Measurements from ENCODE around the gene LTBR. TPM values are rescaled to one million over a fixed set of nuclear protein-coding genes. Genes with fewer than 3 reads are reported as not detected.

The LTBR gene
- polyA plus RNA-seq, 2 of the 4 experiments (the other 2 are of a cell fraction), result 57.3 to 110 TPM

DNA sequence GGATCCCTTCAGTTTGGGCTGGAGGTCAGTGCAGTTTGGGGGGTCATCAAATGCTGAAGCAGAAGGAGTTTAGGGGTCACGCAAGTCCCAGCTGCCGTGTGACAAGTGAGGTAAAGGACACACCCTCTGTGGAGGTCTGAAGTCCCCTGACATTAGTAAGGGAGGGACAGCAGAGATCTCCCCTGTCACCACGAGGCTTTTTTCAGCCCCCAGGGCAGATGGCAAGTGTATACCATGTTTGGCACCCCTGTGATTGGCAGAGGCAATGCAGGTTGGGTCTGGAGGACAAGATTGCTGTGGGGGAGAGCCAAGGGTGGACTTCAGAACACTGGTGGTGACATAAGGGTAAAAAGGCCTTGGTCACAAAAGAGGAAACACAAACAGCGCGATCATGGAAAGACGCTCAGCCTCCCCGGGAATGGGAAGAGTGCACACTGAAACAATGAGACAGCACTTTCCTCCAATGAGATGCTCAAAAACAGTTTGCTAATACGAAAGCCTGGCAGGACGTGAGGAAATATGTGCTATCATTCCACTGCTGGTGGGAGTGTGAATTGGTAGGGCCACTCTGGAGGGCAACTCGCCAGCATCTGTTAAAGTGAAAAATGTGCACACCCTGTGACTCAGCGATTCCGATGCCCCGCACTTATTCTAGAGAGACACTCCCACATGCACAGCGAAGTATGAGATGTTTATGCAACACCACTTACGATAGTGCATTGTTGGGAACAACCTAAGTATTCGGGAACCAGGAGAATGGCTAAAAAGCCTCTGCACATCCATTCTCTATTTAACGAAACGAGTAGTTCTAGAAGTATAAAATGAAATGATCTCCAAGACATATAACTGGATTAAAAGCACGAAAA lies 46.4 kb downstream of the LTBR start (continued):
- TF ChIP-seq, protein P1, sequence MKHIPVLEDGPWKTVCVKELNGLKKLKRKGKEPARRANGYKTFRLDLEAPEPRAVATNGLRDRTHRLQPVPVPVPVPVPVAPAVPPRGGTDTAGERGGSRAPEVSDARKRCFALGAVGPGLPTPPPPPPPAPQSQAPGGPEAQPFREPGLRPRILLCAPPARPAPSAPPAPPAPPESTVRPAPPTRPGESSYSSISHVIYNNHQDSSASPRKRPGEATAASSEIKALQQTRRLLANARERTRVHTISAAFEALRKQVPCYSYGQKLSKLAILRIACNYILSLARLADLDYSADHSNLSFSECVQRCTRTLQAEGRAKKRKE (CRISPR knock-in tag; IDR thresholded peaks at IDR 0.05; ENCODE audit: low read depth), result peak; percentile 61
- TF ChIP-seq, protein P2, sequence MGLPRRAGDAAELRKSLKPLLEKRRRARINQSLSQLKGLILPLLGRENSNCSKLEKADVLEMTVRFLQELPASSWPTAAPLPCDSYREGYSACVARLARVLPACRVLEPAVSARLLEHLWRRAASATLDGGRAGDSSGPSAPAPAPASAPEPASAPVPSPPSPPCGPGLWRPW (IDR thresholded peaks at IDR 0.05), result no peak
- TF ChIP-seq, protein P3, sequence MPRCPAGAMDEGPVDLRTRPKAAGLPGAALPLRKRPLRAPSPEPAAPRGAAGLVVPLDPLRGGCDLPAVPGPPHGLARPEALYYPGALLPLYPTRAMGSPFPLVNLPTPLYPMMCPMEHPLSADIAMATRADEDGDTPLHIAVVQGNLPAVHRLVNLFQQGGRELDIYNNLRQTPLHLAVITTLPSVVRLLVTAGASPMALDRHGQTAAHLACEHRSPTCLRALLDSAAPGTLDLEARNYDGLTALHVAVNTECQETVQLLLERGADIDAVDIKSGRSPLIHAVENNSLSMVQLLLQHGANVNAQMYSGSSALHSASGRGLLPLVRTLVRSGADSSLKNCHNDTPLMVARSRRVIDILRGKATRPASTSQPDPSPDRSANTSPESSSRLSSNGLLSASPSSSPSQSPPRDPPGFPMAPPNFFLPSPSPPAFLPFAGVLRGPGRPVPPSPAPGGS (IDR thresholded peaks at IDR 0.05), result peak; percentile 71; the same call in 1 of the 3 replicates
- TF ChIP-seq EHF (CRISPR knock-in tag; IDR thresholded peaks at IDR 0.05), result peak; percentile 91
- TF ChIP-seq, protein P4, sequence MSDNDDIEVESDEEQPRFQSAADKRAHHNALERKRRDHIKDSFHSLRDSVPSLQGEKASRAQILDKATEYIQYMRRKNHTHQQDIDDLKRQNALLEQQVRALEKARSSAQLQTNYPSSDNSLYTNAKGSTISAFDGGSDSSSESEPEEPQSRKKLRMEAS (IDR thresholded peaks at IDR 0.05), result peak; percentile 94
- no peak for TF ChIP-seq CBX8 (IDR thresholded peaks at IDR 0.05)
- peak; percentile 80; the same call in 1 of the 2 replicates for TF ChIP-seq FOXS1 (CRISPR knock-in tag; IDR thresholded peaks at IDR 0.05)
- peak; percentile 82; the same call in 1 of the 2 replicates for TF ChIP-seq GATA3 (IDR thresholded peaks at IDR 0.05; ENCODE audit: borderline replicate concordance)
- TF ChIP-seq RFX5 (IDR thresholded peaks at IDR 0.05), result peak; percentile 48; the same call in 1 of the 2 replicates
- no peak for TF ChIP-seq RCOR1 (IDR thresholded peaks at IDR 0.05; ENCODE audit: low read depth, low read length)
- TF ChIP-seq, protein P5, sequence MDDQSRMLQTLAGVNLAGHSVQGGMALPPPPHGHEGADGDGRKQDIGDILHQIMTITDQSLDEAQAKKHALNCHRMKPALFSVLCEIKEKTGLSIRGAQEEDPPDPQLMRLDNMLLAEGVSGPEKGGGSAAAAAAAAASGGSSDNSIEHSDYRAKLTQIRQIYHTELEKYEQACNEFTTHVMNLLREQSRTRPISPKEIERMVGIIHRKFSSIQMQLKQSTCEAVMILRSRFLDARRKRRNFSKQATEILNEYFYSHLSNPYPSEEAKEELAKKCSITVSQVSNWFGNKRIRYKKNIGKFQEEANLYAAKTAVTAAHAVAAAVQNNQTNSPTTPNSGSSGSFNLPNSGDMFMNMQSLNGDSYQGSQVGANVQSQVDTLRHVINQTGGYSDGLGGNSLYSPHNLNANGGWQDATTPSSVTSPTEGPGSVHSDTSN (IDR thresholded peaks at IDR 0.05), result peak; percentile 28; the same call in 1 of the 2 replicates
- no peak for TF ChIP-seq BHLHE40 (IDR thresholded peaks at IDR 0.05; ENCODE audit: low read depth, low read length)
- TF ChIP-seq CHD2 (IDR thresholded peaks at IDR 0.05; ENCODE audit: low read length, partially characterized antibody), result peak; percentile 22
- TF ChIP-seq, protein P6, sequence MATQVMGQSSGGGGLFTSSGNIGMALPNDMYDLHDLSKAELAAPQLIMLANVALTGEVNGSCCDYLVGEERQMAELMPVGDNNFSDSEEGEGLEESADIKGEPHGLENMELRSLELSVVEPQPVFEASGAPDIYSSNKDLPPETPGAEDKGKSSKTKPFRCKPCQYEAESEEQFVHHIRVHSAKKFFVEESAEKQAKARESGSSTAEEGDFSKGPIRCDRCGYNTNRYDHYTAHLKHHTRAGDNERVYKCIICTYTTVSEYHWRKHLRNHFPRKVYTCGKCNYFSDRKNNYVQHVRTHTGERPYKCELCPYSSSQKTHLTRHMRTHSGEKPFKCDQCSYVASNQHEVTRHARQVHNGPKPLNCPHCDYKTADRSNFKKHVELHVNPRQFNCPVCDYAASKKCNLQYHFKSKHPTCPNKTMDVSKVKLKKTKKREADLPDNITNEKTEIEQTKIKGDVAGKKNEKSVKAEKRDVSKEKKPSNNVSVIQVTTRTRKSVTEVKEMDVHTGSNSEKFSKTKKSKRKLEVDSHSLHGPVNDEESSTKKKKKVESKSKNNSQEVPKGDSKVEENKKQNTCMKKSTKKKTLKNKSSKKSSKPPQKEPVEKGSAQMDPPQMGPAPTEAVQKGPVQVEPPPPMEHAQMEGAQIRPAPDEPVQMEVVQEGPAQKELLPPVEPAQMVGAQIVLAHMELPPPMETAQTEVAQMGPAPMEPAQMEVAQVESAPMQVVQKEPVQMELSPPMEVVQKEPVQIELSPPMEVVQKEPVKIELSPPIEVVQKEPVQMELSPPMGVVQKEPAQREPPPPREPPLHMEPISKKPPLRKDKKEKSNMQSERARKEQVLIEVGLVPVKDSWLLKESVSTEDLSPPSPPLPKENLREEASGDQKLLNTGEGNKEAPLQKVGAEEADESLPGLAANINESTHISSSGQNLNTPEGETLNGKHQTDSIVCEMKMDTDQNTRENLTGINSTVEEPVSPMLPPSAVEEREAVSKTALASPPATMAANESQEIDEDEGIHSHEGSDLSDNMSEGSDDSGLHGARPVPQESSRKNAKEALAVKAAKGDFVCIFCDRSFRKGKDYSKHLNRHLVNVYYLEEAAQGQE (IDR thresholded peaks at IDR 0.05), result no peak
- TF ChIP-seq HOXA7 (CRISPR knock-in tag; IDR thresholded peaks at IDR 0.05), result peak; percentile 85
- TF ChIP-seq JUN (IDR thresholded peaks at IDR 0.05), result peak; percentile 90 to 91

DNA sequence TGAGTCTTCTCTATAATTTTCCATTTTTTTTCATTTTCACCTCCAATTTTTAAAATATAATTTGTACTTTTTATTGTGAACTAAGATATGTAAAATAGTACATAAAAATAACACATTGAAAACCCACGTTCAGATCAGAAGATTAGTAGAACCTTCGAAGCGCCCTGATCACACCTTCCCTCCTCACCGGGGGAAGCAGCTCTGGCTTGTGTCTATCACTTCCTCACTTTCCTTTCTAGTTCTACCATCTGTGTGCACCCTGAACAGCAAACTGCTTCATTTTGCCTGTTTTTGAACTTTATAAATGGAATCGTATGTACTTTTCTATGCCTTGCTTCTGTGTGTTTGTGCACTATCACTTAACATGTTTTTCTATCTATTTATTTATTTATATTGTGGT lies 49.0 kb downstream of the LTBR start:
- no peaks in the 10 kb centered on the region for H3K9me3 ChIP-seq
- H3K4me3 ChIP-seq, result no peak overlapping the region
- WGBS (ENCODE audit: missing lambda C conversion rate), result 95% methylated on average over 5 of the region's 5 CpGs
- no peak for DNase-seq (ENCODE audit: low read depth in 1 of 2, low spot score in 1 of 2)
- FAIRE-seq, result no peak
- ATAC-seq, result no peak
- POLR2A ChIA-PET, result no interaction called here
- peak overlapping the region; percentile 98 to 99; a peak in 5 of 6 replicates for H3K27ac ChIP-seq
- CTCF ChIA-PET, result interaction anchor here (1.3 to 7.4 kb wide), 2 partner anchors 11 to 32 kb away, joined by 4 to 56 read pairs; no protein-coding TSS in a partner anchor
- H3K4me2 ChIP-seq, result no peak overlapping the region
- H3K4me1 ChIP-seq, result peaks cover 28% of the 10 kb centered on the region
- TF ChIP-seq ZC3H11A (IDR thresholded peaks at IDR 0.05) (no peak), ZNF302 (CRISPR knock-in tag; IDR thresholded peaks at IDR 0.05) (no peak), MAZ (IDR thresholded peaks at IDR 0.05; ENCODE audit: borderline replicate concordance, low read depth, low read length) (no peak), PHF8 (IDR thresholded peaks at IDR 0.05; ENCODE audit: borderline replicate concordance, low read depth) (no peak), MAFK (IDR thresholded peaks at IDR 0.05; ENCODE audit: partially characterized antibody) (no peak), FOSB (CRISPR knock-in tag; IDR thresholded peaks at IDR 0.05) (no peak), CHD2 (IDR thresholded peaks at IDR 0.05; ENCODE audit: low read length, partially characterized antibody) (no peak), JUNB (IDR thresholded peaks at IDR 0.05) (no peak), TFCP2L1 (CRISPR knock-in tag; IDR thresholded peaks at IDR 0.05) (no peak), ZFP36 (IDR thresholded peaks at IDR 0.05; ENCODE audit: borderline replicate concordance, partially characterized antibody) (no peak), CBX8 (IDR thresholded peaks at IDR 0.05) (no peak)
- TF ChIP-seq, protein P5 (IDR thresholded peaks at IDR 0.05), result no peak
- TF ChIP-seq, protein P7, sequence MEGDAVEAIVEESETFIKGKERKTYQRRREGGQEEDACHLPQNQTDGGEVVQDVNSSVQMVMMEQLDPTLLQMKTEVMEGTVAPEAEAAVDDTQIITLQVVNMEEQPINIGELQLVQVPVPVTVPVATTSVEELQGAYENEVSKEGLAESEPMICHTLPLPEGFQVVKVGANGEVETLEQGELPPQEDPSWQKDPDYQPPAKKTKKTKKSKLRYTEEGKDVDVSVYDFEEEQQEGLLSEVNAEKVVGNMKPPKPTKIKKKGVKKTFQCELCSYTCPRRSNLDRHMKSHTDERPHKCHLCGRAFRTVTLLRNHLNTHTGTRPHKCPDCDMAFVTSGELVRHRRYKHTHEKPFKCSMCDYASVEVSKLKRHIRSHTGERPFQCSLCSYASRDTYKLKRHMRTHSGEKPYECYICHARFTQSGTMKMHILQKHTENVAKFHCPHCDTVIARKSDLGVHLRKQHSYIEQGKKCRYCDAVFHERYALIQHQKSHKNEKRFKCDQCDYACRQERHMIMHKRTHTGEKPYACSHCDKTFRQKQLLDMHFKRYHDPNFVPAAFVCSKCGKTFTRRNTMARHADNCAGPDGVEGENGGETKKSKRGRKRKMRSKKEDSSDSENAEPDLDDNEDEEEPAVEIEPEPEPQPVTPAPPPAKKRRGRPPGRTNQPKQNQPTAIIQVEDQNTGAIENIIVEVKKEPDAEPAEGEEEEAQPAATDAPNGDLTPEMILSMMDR (IDR thresholded peaks at IDR 0.05), result no peak

Measured in A549 (cell line).